Neural progenitor cell (in vitro differentiated cells): Measurements from ENCODE around the gene MGAT4A. TPM values are rescaled to one million over a fixed set of nuclear protein-coding genes. Genes with fewer than 3 reads are reported as not detected.

Experiments used
- DNase-seq: peaks from one replicate; pipeline ENCODE4 v3.0.0-alpha.2; 2016; ENCODE audit warnings: low spot score
- H2AFZ ChIP-seq: fragments of 200-600 bp; sonication (generic); replicated peaks from 2 replicates; pipeline ENCODE4 v1.6.1; 2016; ENCODE audit warnings: antibody characterized with exemption
- H3F3A ChIP-seq: fragments of 200-600 bp; sonication (generic); 2 replicates; pipeline ENCODE4 v1.6.1; 2016; ENCODE audit warnings: antibody characterized with exemption, low read depth
- H3K27ac ChIP-seq: fragments of 200-600 bp; sonication (generic); 2 replicates; pipeline ENCODE4 v1.5.1; 2016; ENCODE audit warnings: mild to moderate bottlenecking
- H3K27me3 ChIP-seq: fragments of 200-600 bp; sonication (generic); 2 replicates; pipeline ENCODE4 v1.6.1; 2016; ENCODE audit warnings: mild to moderate bottlenecking, moderate library complexity
- H3K36me3 ChIP-seq: fragments of 200-600 bp; sonication (generic); 2 replicates; pipeline ENCODE4 v1.5.1; 2016
- H3K4me1 ChIP-seq: fragments of 200-600 bp; sonication (generic); 2 replicates; pipeline ENCODE4 v1.6.1; 2016; ENCODE audit warnings: mixed run types
- H3K4me2 ChIP-seq: fragments of 200-600 bp; sonication (generic); 2 replicates; pipeline ENCODE4 v1.6.1; 2016
- H3K4me3 ChIP-seq: fragments of 200-600 bp; sonication (generic); 2 replicates; pipeline ENCODE4 v1.5.1; 2016
- H3K79me2 ChIP-seq: fragments of 200-600 bp; sonication (generic); 2 replicates; pipeline ENCODE4 v1.6.1; 2016; ENCODE audit warnings: low read depth
- H3K9ac ChIP-seq: fragments of 200-600 bp; sonication (generic); 2 replicates; pipeline ENCODE4 v1.6.1; 2016
- H3K9me3 ChIP-seq: fragments of 200-600 bp; sonication (generic); 2 replicates; pipeline ENCODE4 v1.5.1; 2016; ENCODE audit warnings: low read depth
- H4K20me1 ChIP-seq: fragments of 200-600 bp; sonication (generic); 2 replicates; pipeline ENCODE4 v1.6.1; 2016; ENCODE audit warnings: low read depth
- H3K27ac Mint-ChIP-seq: 3 replicates; pipeline ENCODE4 v1.8.0; 2021; ENCODE audit warnings: mixed read lengths
- H3K27me3 Mint-ChIP-seq: 2 replicates; pipeline ENCODE4 v1.8.0; 2022; ENCODE audit warnings: low read depth, mild to moderate bottlenecking, inconsistent platforms, moderate library complexity, mixed read lengths; ENCODE audit not compliant: insufficient read depth
- H3K36me3 Mint-ChIP-seq: 3 replicates; pipeline ENCODE4 v1.8.0; 2021; ENCODE audit warnings: mixed read lengths
- H3K4me1 Mint-ChIP-seq: 3 replicates; pipeline ENCODE4 v1.8.0; 2021; ENCODE audit warnings: mixed read lengths
- H3K4me3 Mint-ChIP-seq: 3 replicates; pipeline ENCODE4 v1.8.0; 2021; ENCODE audit warnings: mild to moderate bottlenecking, moderate library complexity, mixed read lengths
- H3K9me3 Mint-ChIP-seq: 3 replicates; pipeline ENCODE4 v1.8.0; 2020; ENCODE audit warnings: mixed read lengths
- CTCF ChIP-seq: fragments of 200-600 bp; sonication (generic); IDR thresholded peaks from 2 replicates; pipeline ENCODE4 v1.5.1; 2017; ENCODE audit warnings: antibody characterized with exemption, mild to moderate bottlenecking
- EZH2 ChIP-seq: fragments of 200-600 bp; sonication (generic); IDR thresholded peaks from 2 replicates; pipeline ENCODE4 v1.6.1; 2017; ENCODE audit warnings: antibody characterized with exemption, mild to moderate bottlenecking, moderate library complexity
- EZH2phosphoT487 ChIP-seq: fragments of 200-600 bp; sonication (generic); IDR thresholded peaks from 2 replicates; pipeline ENCODE4 v1.6.1; 2017; ENCODE audit warnings: antibody characterized with exemption
- total RNA-seq: library from RNA; depleted of rRNA; stranded (reverse); fragments of >200 nt; gene quantifications from 2 replicates; pipeline ENCODE4 v1.2.3, GENCODE V29; 2015; ENCODE audit warnings: low replicate concordance

Gene MGAT4A
- total RNA-seq, 1 donor from 2014 or later = 8.0 TPM

- Histone ChIP-seq H3K4me3 (no peak overlapping the region), H2AFZ (no peak overlapping the region), H3K27ac (no peak overlapping the region), H4K20me1 (peaks cover 17% of the 10 kb centered on the region), H3K79me2 (no peaks in the 10 kb centered on the region), H3K36me3 (no peaks in the 10 kb centered on the region), H3F3A (peaks cover 12% of the 10 kb centered on the region), H3K4me2 (no peak overlapping the region), H3K9ac (no peak overlapping the region), H3K9me3 (no peaks in the 10 kb centered on the region), H3K4me1 (peaks cover 4% of the 10 kb centered on the region), H3K27me3 (peaks cover 52% of the 10 kb centered on the region)
- peaks cover 22% of the 10 kb centered on the region for H3K27me3 Mint-ChIP-seq
- H3K4me1 Mint-ChIP-seq = peaks cover 8% of the 10 kb centered on the region
- DNase-seq = no peak
- peaks cover 3% of the 10 kb centered on the region for H3K36me3 Mint-ChIP-seq
- peaks cover 3% of the 10 kb centered on the region for H3K9me3 Mint-ChIP-seq
- no peak overlapping the region for H3K4me3 Mint-ChIP-seq
- no peak overlapping the region for H3K27ac Mint-ChIP-seq
- TF ChIP-seq EZH2phosphoT487 = no peak
- TF ChIP-seq CTCF = no peak
- TF ChIP-seq EZH2 = no peak
These were observed 3.4 kb downstream of the MGAT4A start for GRCh38 chr2:98727369-98728087.

GRCh38 chr2:98726735-98727368 is 4.1 kb downstream of the MGAT4A start:
- Histone ChIP-seq H2AFZ (no peak overlapping the region), H3K4me3 (no peak overlapping the region), H3K9ac (no peak overlapping the region), H3K9me3 (no peaks in the 10 kb centered on the region), H3K27ac (no peak overlapping the region), H3K36me3 (no peaks in the 10 kb centered on the region), H3K79me2 (no peaks in the 10 kb centered on the region), H3K4me1 (peaks cover 4% of the 10 kb centered on the region), H3F3A (peaks cover 9% of the 10 kb centered on the region), H3K4me2 (no peak overlapping the region), H3K27me3 (peaks cover 46% of the 10 kb centered on the region), H4K20me1 (peaks cover 17% of the 10 kb centered on the region)
- DNase-seq = no peak
- peaks cover 3% of the 10 kb centered on the region for H3K36me3 Mint-ChIP-seq
- no peak overlapping the region for H3K27ac Mint-ChIP-seq
- no peak overlapping the region for H3K4me3 Mint-ChIP-seq
- no peak for TF ChIP-seq EZH2
- TF ChIP-seq CTCF = no peak
- no peak for TF ChIP-seq EZH2phosphoT487
- peaks cover 16% of the 10 kb centered on the region for H3K27me3 Mint-ChIP-seq
- peaks cover under 1% of the 10 kb centered on the region for H3K9me3 Mint-ChIP-seq
- H3K4me1 Mint-ChIP-seq = peaks cover 8% of the 10 kb centered on the region

- H3K27ac ChIP-seq = no peak overlapping the region
- no peak overlapping the region for H3K27ac Mint-ChIP-seq
- peaks cover 14% of the 10 kb centered on the region for H3K27me3 Mint-ChIP-seq
These were observed 4.7 kb downstream of the MGAT4A start for GRCh38 chr2:98726205-98726604.

More at GRCh38 chr2:98726205-98726604, 4.7 kb downstream of the MGAT4A start:
- Histone ChIP-seq H3F3A (peaks cover 5% of the 10 kb centered on the region), H4K20me1 (peaks cover 17% of the 10 kb centered on the region), H3K9me3 (no peaks in the 10 kb centered on the region), H2AFZ (no peak overlapping the region), H3K79me2 (no peaks in the 10 kb centered on the region), H3K4me3 (no peak overlapping the region), H3K36me3 (no peaks in the 10 kb centered on the region), H3K4me2 (no peak overlapping the region), H3K27me3 (peaks cover 39% of the 10 kb centered on the region), H3K4me1 (peaks cover 4% of the 10 kb centered on the region), H3K9ac (no peak overlapping the region)
- TF ChIP-seq CTCF (no peak), EZH2 (no peak), EZH2phosphoT487 (no peak)
- H3K36me3 Mint-ChIP-seq = peaks cover 3% of the 10 kb centered on the region
- peaks cover 5% of the 10 kb centered on the region for H3K4me1 Mint-ChIP-seq
- no peak overlapping the region for H3K4me3 Mint-ChIP-seq
- no peaks in the 10 kb centered on the region for H3K9me3 Mint-ChIP-seq
- DNase-seq = no peak
